OCI-LY1 (cell line): Measurements from ENCODE around the gene TBC1D4.

Experiments used
- H2AFZ ChIP-seq: fragments of 200-600 bp; sonication (generic), shearing (Covaris generic); 2 replicates; pipeline ENCODE4 v1.6.0; 2014; ENCODE audit warnings: antibody characterized with exemption, mild to moderate bottlenecking, low read length
- H3F3A ChIP-seq: fragments of 200-600 bp; sonication (generic), shearing (Covaris generic); 2 replicates; pipeline ENCODE4 v1.6.0; 2014; ENCODE audit warnings: mild to moderate bottlenecking, antibody characterized with exemption, low read length, moderate library complexity; ENCODE audit not compliant: insufficient read depth
- H3K27ac ChIP-seq: fragments of 200-600 bp; sonication (generic); 2 replicates; pipeline ENCODE4 v1.5.1; 2014; ENCODE audit warnings: low read length, mixed run types, mild to moderate bottlenecking, low read depth; ENCODE audit not compliant: poor library complexity, severe bottlenecking
- H3K27me3 ChIP-seq: fragments of 200-600 bp; sonication (generic); 2 replicates; pipeline ENCODE4 v1.6.0; 2014; ENCODE audit warnings: antibody characterized with exemption, mild to moderate bottlenecking, low read length, moderate library complexity; ENCODE audit not compliant: insufficient read depth
- H3K36me3 ChIP-seq: fragments of 200-600 bp; sonication (generic); 2 replicates; pipeline ENCODE4 v1.6.1; 2014; ENCODE audit warnings: mild to moderate bottlenecking, antibody characterized with exemption, low read length, moderate library complexity, mixed read lengths; ENCODE audit not compliant: insufficient read depth
- H3K4me1 ChIP-seq: fragments of 200-600 bp; sonication (generic); 2 replicates; pipeline ENCODE4 v1.5.1; 2014; ENCODE audit warnings: mild to moderate bottlenecking, low read length, moderate library complexity; ENCODE audit not compliant: insufficient read depth, severe bottlenecking
- H3K4me2 ChIP-seq: fragments of 200-600 bp; sonication (generic), shearing (Covaris generic); 2 replicates; pipeline ENCODE4 v1.6.1; 2014; ENCODE audit warnings: low read length
- H3K4me3 ChIP-seq: fragments of 200-600 bp; sonication (generic); 2 replicates; pipeline ENCODE4 v1.5.1; 2014; ENCODE audit warnings: low read length, low read depth, mild to moderate bottlenecking, mixed read lengths; ENCODE audit not compliant: poor library complexity, severe bottlenecking
- H3K79me2 ChIP-seq: fragments of 200-600 bp; shearing (Covaris generic); 2 replicates; pipeline ENCODE4 v1.6.1; 2016; ENCODE audit warnings: mixed run types, low read length, mixed read lengths; ENCODE audit not compliant: insufficient read depth
- H3K9ac ChIP-seq: fragments of 200-600 bp; sonication (generic), shearing (Covaris generic); 2 replicates; pipeline ENCODE4 v1.6.1; 2014; ENCODE audit warnings: mild to moderate bottlenecking, low read length, mixed read lengths
- H3K9me2 ChIP-seq: fragments of 200-600 bp; sonication (generic), shearing (Covaris generic); 2 replicates; pipeline ENCODE4 v1.6.1; 2014; ENCODE audit warnings: low read depth, mild to moderate bottlenecking, low read length, mixed read lengths
- H3K9me3 ChIP-seq: fragments of 200-600 bp; shearing (Covaris generic); 2 replicates; pipeline ENCODE4 v1.6.1; 2014; ENCODE audit warnings: low read length, mixed read lengths
- H4K20me1 ChIP-seq: fragments of 200-600 bp; sonication (generic), shearing (Covaris generic); 2 replicates; pipeline ENCODE4 v1.6.0; 2016; ENCODE audit warnings: mild to moderate bottlenecking, low read length; ENCODE audit not compliant: insufficient read depth
- CTCF ChIP-seq: fragments of 200-600 bp; sonication (generic), shearing (Covaris generic); IDR thresholded peaks from 2 replicates; pipeline ENCODE4 v1.5.1; 2017; ENCODE audit warnings: mild to moderate bottlenecking, antibody characterized with exemption, low read length, moderate library complexity, mixed read lengths
- EZH2 ChIP-seq: fragments of 200-600 bp; sonication (generic), shearing (Covaris generic); IDR thresholded peaks from 2 replicates; pipeline ENCODE4 v1.8.0; 2017; ENCODE audit warnings: borderline replicate concordance, mixed run types, mild to moderate bottlenecking, antibody characterized with exemption, low read length, moderate library complexity, mixed read lengths

TBC1D4 gene

GRCh38 chr13:75518439-75519088, 36.6 kb upstream of the TBC1D4 start:
- H3K9me2 ChIP-seq = no peaks in the 10 kb centered on the region
- H4K20me1 ChIP-seq = no peaks in the 10 kb centered on the region
- no peak overlapping the region for H3K4me2 ChIP-seq
- 0 out of 2 replicates have a peak, but pooled peaks cover 3% of the 10 kb centered on the region for H3K9me3 ChIP-seq
- no peak overlapping the region for H3K4me3 ChIP-seq
- H3K79me2 ChIP-seq = no peaks in the 10 kb centered on the region
- no peaks in the 10 kb centered on the region for H3K36me3 ChIP-seq
- H3K9ac ChIP-seq = no peak overlapping the region
- H2AFZ ChIP-seq = no peak overlapping the region
- no peaks in the 10 kb centered on the region for H3K4me1 ChIP-seq
- H3F3A ChIP-seq = no peaks in the 10 kb centered on the region
- H3K27ac ChIP-seq = no peak overlapping the region
- TF ChIP-seq EZH2 (no peak), CTCF (no peak)
- no peaks in the 10 kb centered on the region for H3K27me3 ChIP-seq

- Histone ChIP-seq H4K20me1 (no peaks in the 10 kb centered on the region), H3K27me3 (no peaks in the 10 kb centered on the region), H3K4me1 (no peaks in the 10 kb centered on the region), H3K4me3 (no peak overlapping the region), H2AFZ (no peak overlapping the region), H3K4me2 (no peak overlapping the region), H3K9me3 (no peaks in the 10 kb centered on the region), H3K27ac (no peak overlapping the region), H3K9me2 (no peaks in the 10 kb centered on the region), H3K79me2 (no peaks in the 10 kb centered on the region), H3F3A (no peaks in the 10 kb centered on the region), H3K9ac (no peak overlapping the region), H3K36me3 (no peaks in the 10 kb centered on the region)
- TF ChIP-seq CTCF = no peak
- no peak for TF ChIP-seq EZH2
Measured at GRCh38 chr13:75514080-75514995, 32.4 kb upstream of the TBC1D4 start.

GRCh38 chr13:75513271-75513670, 31.3 kb upstream of the TBC1D4 start:
- H3K4me1 ChIP-seq = no peaks in the 10 kb centered on the region
- TF ChIP-seq CTCF (no peak), EZH2 (no peak)
- no peak overlapping the region for H3K9ac ChIP-seq
- no peaks in the 10 kb centered on the region for H3K9me2 ChIP-seq
- H3K79me2 ChIP-seq = no peaks in the 10 kb centered on the region
- H3K4me2 ChIP-seq = no peak overlapping the region
- no peak overlapping the region for H3K27ac ChIP-seq
- no peak overlapping the region for H2AFZ ChIP-seq
- H3K4me3 ChIP-seq = no peak overlapping the region
- H4K20me1 ChIP-seq = no peaks in the 10 kb centered on the region
- no peaks in the 10 kb centered on the region for H3K36me3 ChIP-seq
- no peaks in the 10 kb centered on the region for H3K27me3 ChIP-seq
- H3F3A ChIP-seq = no peaks in the 10 kb centered on the region
- no peaks in the 10 kb centered on the region for H3K9me3 ChIP-seq
